WERI-Rb-1 (cell line): ENCODE measurements around the gene PDGFRA.

Source experiments
- DNase-seq: peaks from one replicate; pipeline ENCODE4 v3.0.0-alpha.2; 2020
- H3K27ac ChIP-seq: fragments of 250-450 bp; sonication (Bioruptor Pico); 2 replicates; pipeline ENCODE4 v1.5.1; 2020; ENCODE audit warnings: mild to moderate bottlenecking, moderate library complexity
- H3K27me3 ChIP-seq: fragments of 250-450 bp; sonication (Bioruptor Pico); 2 replicates; pipeline ENCODE4 v1.5.1; 2021; ENCODE audit warnings: mild to moderate bottlenecking, low read depth, moderate library complexity; ENCODE audit not compliant: insufficient read depth, severe bottlenecking
- H3K36me3 ChIP-seq: fragments of 250-450 bp; sonication (Bioruptor Pico); 2 replicates; pipeline ENCODE4 v1.5.1; 2020; ENCODE audit warnings: mild to moderate bottlenecking, moderate library complexity
- H3K4me3 ChIP-seq: 2 replicates; pipeline ENCODE4 v1.5.1; 2011; ENCODE audit warnings: low read depth, mild to moderate bottlenecking, control low read depth, low read length
- H3K9me3 ChIP-seq: fragments of 250-450 bp; sonication (Bioruptor Pico); 2 replicates; pipeline ENCODE4 v1.5.1; 2021; ENCODE audit warnings: mild to moderate bottlenecking, moderate library complexity; ENCODE audit not compliant: severe bottlenecking
- TF ChIP-seq, protein P1 (sequence below): IDR thresholded peaks from 2 replicates; pipeline ENCODE4 v1.5.1; 2011; ENCODE audit warnings: low read depth, mild to moderate bottlenecking, control low read depth, inconsistent platforms, low read length

The PDGFRA gene

DNA sequence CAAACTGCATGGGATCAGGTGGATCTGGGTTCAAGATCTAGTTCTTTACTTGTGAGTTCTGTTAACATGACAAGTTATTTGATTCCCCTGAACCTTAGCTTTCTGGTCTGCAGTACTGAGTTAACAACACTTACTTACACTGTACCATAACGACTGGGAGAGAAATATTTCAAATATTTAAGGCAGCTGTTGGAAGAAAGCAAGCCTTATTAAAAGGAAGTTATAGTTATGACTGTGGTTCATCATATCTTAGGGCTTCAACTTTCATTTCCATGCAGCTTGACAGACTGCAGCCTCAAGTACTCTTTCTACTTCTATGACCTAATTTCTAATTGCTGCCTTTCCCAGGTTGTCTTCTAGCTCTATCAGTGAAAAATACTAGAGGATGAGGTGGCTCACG lies 40.0 kb upstream of the PDGFRA start:
- no peaks in the 10 kb centered on the region for H3K9me3 ChIP-seq
- no peak for DNase-seq
- H3K27ac ChIP-seq = no peak overlapping the region
- H3K36me3 ChIP-seq = no peaks in the 10 kb centered on the region
- H3K4me3 ChIP-seq = no peak overlapping the region
- peaks cover 64% of the 10 kb centered on the region for H3K27me3 ChIP-seq
- TF ChIP-seq, protein P1, sequence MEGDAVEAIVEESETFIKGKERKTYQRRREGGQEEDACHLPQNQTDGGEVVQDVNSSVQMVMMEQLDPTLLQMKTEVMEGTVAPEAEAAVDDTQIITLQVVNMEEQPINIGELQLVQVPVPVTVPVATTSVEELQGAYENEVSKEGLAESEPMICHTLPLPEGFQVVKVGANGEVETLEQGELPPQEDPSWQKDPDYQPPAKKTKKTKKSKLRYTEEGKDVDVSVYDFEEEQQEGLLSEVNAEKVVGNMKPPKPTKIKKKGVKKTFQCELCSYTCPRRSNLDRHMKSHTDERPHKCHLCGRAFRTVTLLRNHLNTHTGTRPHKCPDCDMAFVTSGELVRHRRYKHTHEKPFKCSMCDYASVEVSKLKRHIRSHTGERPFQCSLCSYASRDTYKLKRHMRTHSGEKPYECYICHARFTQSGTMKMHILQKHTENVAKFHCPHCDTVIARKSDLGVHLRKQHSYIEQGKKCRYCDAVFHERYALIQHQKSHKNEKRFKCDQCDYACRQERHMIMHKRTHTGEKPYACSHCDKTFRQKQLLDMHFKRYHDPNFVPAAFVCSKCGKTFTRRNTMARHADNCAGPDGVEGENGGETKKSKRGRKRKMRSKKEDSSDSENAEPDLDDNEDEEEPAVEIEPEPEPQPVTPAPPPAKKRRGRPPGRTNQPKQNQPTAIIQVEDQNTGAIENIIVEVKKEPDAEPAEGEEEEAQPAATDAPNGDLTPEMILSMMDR = no peak

DNA sequence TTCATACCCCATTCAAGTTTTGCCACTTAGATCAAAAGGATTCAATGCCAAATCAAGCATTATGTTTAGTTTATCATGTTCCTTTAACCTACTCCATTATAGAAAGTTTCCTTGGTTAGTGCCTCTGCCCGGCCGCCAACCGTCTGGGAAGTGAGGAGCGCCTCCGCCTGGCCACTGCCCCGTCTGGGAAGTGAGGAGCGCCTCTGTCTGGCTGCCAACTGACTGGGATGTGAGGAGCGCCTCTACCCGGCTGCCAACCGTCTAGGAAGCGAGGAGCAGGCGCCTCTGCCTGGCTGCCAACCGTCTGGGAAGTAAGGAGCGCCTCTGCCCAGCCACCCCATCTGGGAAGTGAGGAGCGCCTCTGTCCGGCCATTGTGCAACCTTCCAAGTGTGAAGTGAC lies 36.3 kb upstream of the PDGFRA start:
- no peaks in the 10 kb centered on the region for H3K9me3 ChIP-seq
- H3K4me3 ChIP-seq = no peak overlapping the region
- H3K27ac ChIP-seq = no peak overlapping the region
- peaks cover 52% of the 10 kb centered on the region for H3K27me3 ChIP-seq
- no peaks in the 10 kb centered on the region for H3K36me3 ChIP-seq
- TF ChIP-seq, protein P1 = no peak
- DNase-seq = peak; percentile 7

DNA sequence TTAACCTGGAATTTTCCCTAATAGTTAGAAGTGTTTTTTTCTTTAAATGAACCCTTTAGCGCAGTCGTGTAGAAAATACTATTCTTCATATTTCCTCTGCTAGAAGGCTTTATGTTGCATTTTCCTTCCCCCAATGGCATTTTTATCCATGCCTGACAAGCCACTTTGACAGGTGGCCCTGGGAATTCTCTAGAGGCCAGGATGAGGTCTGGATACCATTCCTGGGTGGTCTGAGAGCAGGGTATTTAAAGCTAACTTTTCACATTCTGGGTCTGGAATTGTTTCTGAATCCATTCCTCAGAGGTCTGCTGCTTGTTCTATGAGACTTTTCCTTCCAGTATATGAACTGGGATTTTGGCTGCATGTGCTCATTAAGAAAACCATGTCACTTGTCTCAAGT lies 31.2 kb upstream of the PDGFRA start:
- no peaks in the 10 kb centered on the region for H3K9me3 ChIP-seq
- peaks cover 42% of the 10 kb centered on the region for H3K27me3 ChIP-seq
- TF ChIP-seq, protein P1 = no peak
- no peak overlapping the region for H3K4me3 ChIP-seq
- no peaks in the 10 kb centered on the region for H3K36me3 ChIP-seq
- no peak overlapping the region for H3K27ac ChIP-seq
- no peak for DNase-seq

DNA sequence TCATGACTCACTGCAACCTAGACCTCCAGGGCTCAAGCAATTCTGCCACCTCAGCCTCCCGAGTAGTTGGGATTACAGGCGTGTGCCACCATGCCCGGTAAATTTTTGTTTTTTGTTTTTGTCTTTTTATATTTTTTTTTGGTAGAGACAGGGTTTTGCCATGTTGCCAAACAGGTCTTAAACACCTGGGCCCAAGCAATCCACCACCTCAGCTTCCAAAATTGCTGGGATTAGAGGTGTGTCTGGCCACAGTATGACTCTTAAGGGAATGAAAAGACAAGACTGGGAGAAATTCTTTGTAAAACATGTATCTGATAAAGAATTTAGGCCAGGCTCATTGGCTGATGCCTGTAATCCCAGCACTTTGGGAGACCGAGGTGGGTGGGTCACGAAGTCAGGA lies 29.2 kb upstream of the PDGFRA start:
- Histone ChIP-seq H3K36me3 (no peaks in the 10 kb centered on the region), H3K27ac (no peak overlapping the region), H3K9me3 (no peaks in the 10 kb centered on the region), H3K27me3 (peaks cover 42% of the 10 kb centered on the region), H3K4me3 (no peak overlapping the region)
- TF ChIP-seq, protein P1 = no peak
- no peak for DNase-seq

DNA sequence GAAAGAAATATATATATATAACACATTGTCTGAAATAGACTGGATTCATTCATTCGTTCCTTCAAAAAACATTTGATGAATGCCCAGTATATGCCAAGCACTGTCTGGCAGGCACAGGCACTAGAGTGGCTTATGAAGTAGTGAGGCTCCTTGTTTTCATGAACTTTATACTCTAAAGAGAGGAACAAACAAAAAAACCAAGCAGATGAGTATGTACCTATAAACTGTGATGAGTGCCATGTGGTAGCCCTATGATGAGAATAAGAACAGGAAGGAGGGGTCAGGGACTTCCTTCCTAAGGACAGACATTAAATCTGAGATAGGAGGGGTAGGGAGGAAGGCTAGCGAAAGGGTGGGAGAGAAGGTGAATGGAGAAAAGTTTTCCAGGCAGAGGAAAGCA lies 19.5 kb upstream of the PDGFRA start:
- TF ChIP-seq, protein P1 = no peak
- Histone ChIP-seq H3K9me3 (no peaks in the 10 kb centered on the region), H3K27me3 (peaks cover 47% of the 10 kb centered on the region), H3K36me3 (no peaks in the 10 kb centered on the region), H3K27ac (no peak overlapping the region), H3K4me3 (no peak overlapping the region)
- DNase-seq = no peak

DNA sequence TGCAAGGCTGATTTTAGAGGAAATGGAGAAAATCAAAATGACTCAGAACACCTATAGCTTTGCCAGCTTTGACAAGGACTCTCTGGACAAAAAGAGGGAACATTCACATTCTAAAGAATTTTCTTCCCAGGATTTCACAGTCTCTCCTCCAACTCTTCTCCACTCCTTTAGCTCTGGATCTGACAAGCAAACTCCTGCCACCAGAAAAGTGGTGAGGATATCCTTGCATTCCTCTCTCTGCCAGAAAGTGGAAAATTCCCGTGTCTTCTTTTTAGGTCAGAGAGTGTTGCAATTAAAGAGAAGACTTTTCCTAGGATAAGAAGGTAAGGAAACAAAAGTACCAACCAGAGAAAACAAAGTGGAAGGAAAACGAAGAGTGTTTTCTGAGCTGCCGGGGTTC lies 16.1 kb upstream of the PDGFRA start:
- Histone ChIP-seq H3K4me3 (no peak overlapping the region), H3K27ac (no peak overlapping the region), H3K27me3 (peaks cover 56% of the 10 kb centered on the region), H3K9me3 (no peaks in the 10 kb centered on the region), H3K36me3 (no peaks in the 10 kb centered on the region)
- no peak for DNase-seq
- TF ChIP-seq, protein P1 = no peak
